OCI-LY1 (cell line): ENCODE data around the gene GON7.
"Not testable (repeated sequence)": the region's sequence is repeated elsewhere in the genome, so short reads cannot be mapped to it uniquely, and the experiment has no call there.

Source experiments
- H2AFZ ChIP-seq: fragments of 200-600 bp; sonication (generic), shearing (Covaris generic); 2 replicates; pipeline ENCODE4 v1.6.0; 2014; ENCODE audit warnings: antibody characterized with exemption, mild to moderate bottlenecking, low read length
- H3F3A ChIP-seq: fragments of 200-600 bp; sonication (generic), shearing (Covaris generic); 2 replicates; pipeline ENCODE4 v1.6.0; 2014; ENCODE audit warnings: mild to moderate bottlenecking, antibody characterized with exemption, low read length, moderate library complexity; ENCODE audit not compliant: insufficient read depth
- H3K27ac ChIP-seq: fragments of 200-600 bp; sonication (generic); 2 replicates; pipeline ENCODE4 v1.5.1; 2014; ENCODE audit warnings: low read length, mixed run types, mild to moderate bottlenecking, low read depth; ENCODE audit not compliant: poor library complexity, severe bottlenecking
- H3K27me3 ChIP-seq: fragments of 200-600 bp; sonication (generic); 2 replicates; pipeline ENCODE4 v1.6.0; 2014; ENCODE audit warnings: antibody characterized with exemption, mild to moderate bottlenecking, low read length, moderate library complexity; ENCODE audit not compliant: insufficient read depth
- H3K36me3 ChIP-seq: fragments of 200-600 bp; sonication (generic); 2 replicates; pipeline ENCODE4 v1.6.1; 2014; ENCODE audit warnings: mild to moderate bottlenecking, antibody characterized with exemption, low read length, moderate library complexity, mixed read lengths; ENCODE audit not compliant: insufficient read depth
- H3K4me1 ChIP-seq: fragments of 200-600 bp; sonication (generic); 2 replicates; pipeline ENCODE4 v1.5.1; 2014; ENCODE audit warnings: mild to moderate bottlenecking, low read length, moderate library complexity; ENCODE audit not compliant: insufficient read depth, severe bottlenecking
- H3K4me2 ChIP-seq: fragments of 200-600 bp; sonication (generic), shearing (Covaris generic); 2 replicates; pipeline ENCODE4 v1.6.1; 2014; ENCODE audit warnings: low read length
- H3K4me3 ChIP-seq: fragments of 200-600 bp; sonication (generic); 2 replicates; pipeline ENCODE4 v1.5.1; 2014; ENCODE audit warnings: low read length, low read depth, mild to moderate bottlenecking, mixed read lengths; ENCODE audit not compliant: poor library complexity, severe bottlenecking
- H3K79me2 ChIP-seq: fragments of 200-600 bp; shearing (Covaris generic); 2 replicates; pipeline ENCODE4 v1.6.1; 2016; ENCODE audit warnings: mixed run types, low read length, mixed read lengths; ENCODE audit not compliant: insufficient read depth
- H3K9ac ChIP-seq: fragments of 200-600 bp; sonication (generic), shearing (Covaris generic); 2 replicates; pipeline ENCODE4 v1.6.1; 2014; ENCODE audit warnings: mild to moderate bottlenecking, low read length, mixed read lengths
- H3K9me2 ChIP-seq: fragments of 200-600 bp; sonication (generic), shearing (Covaris generic); 2 replicates; pipeline ENCODE4 v1.6.1; 2014; ENCODE audit warnings: low read depth, mild to moderate bottlenecking, low read length, mixed read lengths
- H3K9me3 ChIP-seq: fragments of 200-600 bp; shearing (Covaris generic); 2 replicates; pipeline ENCODE4 v1.6.1; 2014; ENCODE audit warnings: low read length, mixed read lengths
- H4K20me1 ChIP-seq: fragments of 200-600 bp; sonication (generic), shearing (Covaris generic); 2 replicates; pipeline ENCODE4 v1.6.0; 2016; ENCODE audit warnings: mild to moderate bottlenecking, low read length; ENCODE audit not compliant: insufficient read depth
- EZH2 ChIP-seq: fragments of 200-600 bp; sonication (generic), shearing (Covaris generic); IDR thresholded peaks from 2 replicates; pipeline ENCODE4 v1.8.0; 2017; ENCODE audit warnings: borderline replicate concordance, mixed run types, mild to moderate bottlenecking, antibody characterized with exemption, low read length, moderate library complexity, mixed read lengths
- TF ChIP-seq, protein P1 (sequence below): fragments of 200-600 bp; sonication (generic), shearing (Covaris generic); IDR thresholded peaks from 2 replicates; pipeline ENCODE4 v1.5.1; 2017; ENCODE audit warnings: mild to moderate bottlenecking, antibody characterized with exemption, low read length, moderate library complexity, mixed read lengths

The GON7 gene

DNA sequence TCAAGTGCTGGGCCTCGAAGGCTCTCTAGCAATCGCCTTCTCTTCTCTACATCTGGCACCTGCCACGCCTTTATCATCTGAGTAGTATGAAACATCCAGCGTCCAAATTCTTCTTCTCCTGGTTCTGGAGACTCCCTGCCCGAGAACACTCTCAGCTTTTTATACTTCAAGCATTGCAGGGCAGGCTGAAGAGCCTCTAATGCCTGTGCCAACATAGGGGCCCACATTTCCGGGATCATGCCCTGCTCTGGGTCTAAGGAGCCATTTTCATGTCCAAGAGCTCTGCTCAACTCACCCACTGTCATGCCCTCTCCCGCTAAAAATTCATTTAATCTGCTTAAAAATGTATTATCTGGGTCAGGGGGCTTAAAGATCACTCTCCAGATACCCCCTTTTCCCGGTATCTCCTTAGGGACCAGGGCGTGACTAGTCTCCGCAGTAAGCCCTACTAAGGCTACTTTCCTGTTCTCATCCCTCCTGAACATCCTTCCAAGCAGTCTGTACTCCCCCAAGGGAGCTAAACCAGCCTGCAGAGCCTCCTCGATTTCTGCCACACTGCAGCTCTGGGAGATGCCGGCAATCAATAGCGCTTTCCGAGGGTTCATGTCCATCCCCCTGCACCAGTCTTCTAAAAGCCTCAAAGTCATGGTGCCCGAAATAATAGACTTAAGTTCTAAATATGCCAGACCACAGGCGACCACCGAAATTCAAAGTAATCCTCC is 23.1 kb downstream of the GON7 start:
- H3K9ac ChIP-seq = peak overlapping the region; percentile 96
- no peaks in the 10 kb centered on the region for H4K20me1 ChIP-seq
- TF ChIP-seq, protein P1, sequence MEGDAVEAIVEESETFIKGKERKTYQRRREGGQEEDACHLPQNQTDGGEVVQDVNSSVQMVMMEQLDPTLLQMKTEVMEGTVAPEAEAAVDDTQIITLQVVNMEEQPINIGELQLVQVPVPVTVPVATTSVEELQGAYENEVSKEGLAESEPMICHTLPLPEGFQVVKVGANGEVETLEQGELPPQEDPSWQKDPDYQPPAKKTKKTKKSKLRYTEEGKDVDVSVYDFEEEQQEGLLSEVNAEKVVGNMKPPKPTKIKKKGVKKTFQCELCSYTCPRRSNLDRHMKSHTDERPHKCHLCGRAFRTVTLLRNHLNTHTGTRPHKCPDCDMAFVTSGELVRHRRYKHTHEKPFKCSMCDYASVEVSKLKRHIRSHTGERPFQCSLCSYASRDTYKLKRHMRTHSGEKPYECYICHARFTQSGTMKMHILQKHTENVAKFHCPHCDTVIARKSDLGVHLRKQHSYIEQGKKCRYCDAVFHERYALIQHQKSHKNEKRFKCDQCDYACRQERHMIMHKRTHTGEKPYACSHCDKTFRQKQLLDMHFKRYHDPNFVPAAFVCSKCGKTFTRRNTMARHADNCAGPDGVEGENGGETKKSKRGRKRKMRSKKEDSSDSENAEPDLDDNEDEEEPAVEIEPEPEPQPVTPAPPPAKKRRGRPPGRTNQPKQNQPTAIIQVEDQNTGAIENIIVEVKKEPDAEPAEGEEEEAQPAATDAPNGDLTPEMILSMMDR = no peak
- TF ChIP-seq EZH2 = no peak
- H3K9me2 ChIP-seq = no peaks in the 10 kb centered on the region
- H3K9me3 ChIP-seq = no peaks in the 10 kb centered on the region
- no peaks in the 10 kb centered on the region for H3K27me3 ChIP-seq
- H3K79me2 ChIP-seq = peaks cover 10% of the 10 kb centered on the region
- H3K4me3 ChIP-seq = peak overlapping the region; percentile 96
- H3K27ac ChIP-seq = peak overlapping the region; percentile 27
- H3K36me3 ChIP-seq = peaks cover 33% of the 10 kb centered on the region
- peak overlapping the region; percentile 95 for H3K4me2 ChIP-seq
- H3K4me1 ChIP-seq = peaks cover 26% of the 10 kb centered on the region
- H3F3A ChIP-seq = no peaks in the 10 kb centered on the region
- no peak overlapping the region for H2AFZ ChIP-seq

DNA sequence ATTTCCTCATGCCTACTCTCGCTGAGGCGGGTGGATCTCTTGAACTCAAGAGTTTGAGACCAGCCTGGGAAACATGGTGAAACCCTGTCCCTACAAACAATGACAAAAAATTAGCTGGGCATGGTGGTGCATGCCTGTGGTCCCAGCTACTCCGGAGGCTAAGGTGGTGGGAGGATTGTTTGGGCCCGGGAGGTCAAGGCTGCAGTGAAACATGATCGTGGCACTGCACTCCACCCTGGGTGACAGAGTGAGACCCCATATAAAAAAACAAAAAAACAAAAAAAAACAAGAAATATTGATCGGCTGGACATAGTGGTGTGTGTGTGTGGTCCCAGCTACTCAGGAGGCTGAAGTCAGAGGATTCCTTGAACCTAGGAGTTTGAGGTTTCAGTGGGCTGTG is 31.4 kb downstream of the GON7 start:
- Histone ChIP-seq H3K9me2 (no peaks in the 10 kb centered on the region), H3K4me2 (no peak overlapping the region), H3K79me2 (no peaks in the 10 kb centered on the region), H3K9ac (no peak overlapping the region), H3K9me3 (no peaks in the 10 kb centered on the region), H3K4me1 (no peaks in the 10 kb centered on the region), H4K20me1 (no peaks in the 10 kb centered on the region), H3K4me3 (no peak overlapping the region), H2AFZ (no peak overlapping the region), H3K36me3 (no peaks in the 10 kb centered on the region), H3K27me3 (0 out of 2 replicates have a peak, but pooled peaks cover 6% of the 10 kb centered on the region), H3K27ac (no peak overlapping the region), H3F3A (no peaks in the 10 kb centered on the region)
- TF ChIP-seq, protein P1 = no peak
- TF ChIP-seq EZH2 = no peak

DNA sequence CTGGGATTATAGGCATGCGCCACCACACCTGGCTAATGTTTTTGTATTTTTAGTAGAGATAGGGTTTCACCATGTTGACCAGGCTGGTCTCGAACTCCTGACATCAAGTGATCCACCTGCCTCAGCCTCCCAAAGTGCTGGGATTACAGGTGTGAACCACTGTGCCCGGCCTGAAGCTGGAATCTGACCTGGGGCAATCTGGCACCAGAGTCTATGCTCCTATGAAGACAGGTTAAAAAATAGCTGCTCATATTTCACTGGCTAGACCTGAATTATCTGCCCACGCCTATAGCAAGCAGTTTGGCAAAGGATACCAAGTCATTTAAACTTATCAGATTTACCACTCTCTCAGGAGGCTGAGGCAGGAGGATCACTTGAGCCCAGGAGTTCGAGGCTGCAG is 32.1 kb downstream of the GON7 start:
- H3K27me3 ChIP-seq, H3K9me3 ChIP-seq, H2AFZ ChIP-seq, H3K36me3 ChIP-seq, H3K79me2 ChIP-seq, H3K4me1 ChIP-seq, H3K4me3 ChIP-seq, H3K9me2 ChIP-seq, H3F3A ChIP-seq, H3K27ac ChIP-seq, H3K9ac ChIP-seq, H4K20me1 ChIP-seq, H3K4me2 ChIP-seq: not testable (repeated sequence)

DNA sequence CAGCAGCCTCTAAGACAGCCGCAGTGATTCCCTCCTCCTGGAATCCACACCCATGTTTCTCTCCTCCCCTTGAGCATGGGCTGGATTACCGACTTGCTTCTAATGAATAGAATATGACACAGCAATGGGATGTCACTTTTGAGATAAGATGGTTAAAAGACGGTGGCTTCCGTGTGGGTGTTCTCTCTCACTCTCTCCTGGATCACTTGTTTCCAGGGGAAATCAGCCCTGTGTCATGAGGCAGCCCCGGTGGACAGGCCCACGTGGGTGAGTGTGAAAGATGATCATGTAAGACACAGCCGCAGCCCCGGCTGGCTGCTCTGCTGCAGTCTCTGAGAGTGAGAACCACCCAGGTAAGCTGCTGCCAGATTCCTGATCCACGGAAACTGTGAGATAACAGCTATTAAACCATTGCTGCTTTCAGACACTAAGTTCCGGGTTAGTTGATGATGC is 32.9 kb downstream of the GON7 start:
- Histone ChIP-seq H3K9ac (no peak overlapping the region), H3F3A (no peaks in the 10 kb centered on the region), H3K36me3 (no peaks in the 10 kb centered on the region), H3K4me3 (no peak overlapping the region), H4K20me1 (no peaks in the 10 kb centered on the region), H3K9me3 (no peaks in the 10 kb centered on the region), H3K4me1 (no peaks in the 10 kb centered on the region), H3K4me2 (no peak overlapping the region), H3K27me3 (0 out of 2 replicates have a peak, but pooled peaks cover 6% of the 10 kb centered on the region), H3K9me2 (no peaks in the 10 kb centered on the region), H2AFZ (no peak overlapping the region), H3K79me2 (no peaks in the 10 kb centered on the region), H3K27ac (no peak overlapping the region)
- no peak for TF ChIP-seq EZH2
- TF ChIP-seq, protein P1 = no peak
